HepG2 (cell line): ENCODE results near the gene JMJD8. TPM values are rescaled to one million over a fixed set of nuclear protein-coding genes. Genes with fewer than 3 reads are reported as not detected.

ENCODE experiments used
- FOXJ3 ChIP-seq: sonication (generic); formaldehyde crosslinking; IDR thresholded peaks from 2 replicates; pipeline ENCODE4 v1.4.0; 2020; ENCODE audit warnings: missing genetic modification reagents, mild to moderate bottlenecking, borderline replicate concordance
- HNRNPL ChIP-seq: fragments of 200-400 bp; formaldehyde crosslinking; IDR thresholded peaks from 2 replicates; pipeline ENCODE4 v1.6.1; 2017; ENCODE audit warnings: mild to moderate bottlenecking, low read depth, low read length
- LRRFIP1 ChIP-seq: sonication (generic); formaldehyde crosslinking; conservative IDR thresholded peaks from 2 replicates; pipeline ENCODE4 v1.4.0; 2020; ENCODE audit warnings: missing genetic modification reagents
- MLLT10 ChIP-seq: sonication (generic); formaldehyde crosslinking; IDR thresholded peaks from 2 replicates; pipeline ENCODE4 v1.4.0; 2020; ENCODE audit warnings: missing genetic modification reagents
- NFAT5 ChIP-seq: sonication (generic); formaldehyde crosslinking; IDR thresholded peaks from 2 replicates; pipeline ENCODE4 v1.4.0; 2020; ENCODE audit warnings: missing genetic modification reagents
- NR2F2 ChIP-seq: IDR thresholded peaks from 2 replicates; pipeline ENCODE4 v1.6.1; 2012; ENCODE audit warnings: low read depth, inconsistent platforms, borderline replicate concordance
- POLR2AphosphoS5 ChIP-seq: IDR thresholded peaks from 2 replicates; pipeline ENCODE4 v1.6.1; 2012; ENCODE audit warnings: low read depth, low read length
- RAD51 ChIP-seq: fragments of 450-650 bp; IDR thresholded peaks from 2 replicates; pipeline ENCODE4 v1.6.1; 2016; ENCODE audit warnings: borderline replicate concordance
- TCF7 ChIP-seq: sonication (generic); IDR thresholded peaks from 2 replicates; pipeline ENCODE4 v1.6.1; 2016; ENCODE audit warnings: antibody characterized with exemption, low read depth
- ZNF335 ChIP-seq: sonication (generic); formaldehyde crosslinking; IDR thresholded peaks from 2 replicates; pipeline ENCODE4 v1.4.0; 2020; ENCODE audit warnings: missing genetic modification reagents
- ZNF441 ChIP-seq: sonication (generic); formaldehyde crosslinking; IDR thresholded peaks from 2 replicates; pipeline ENCODE4 v1.7.0; 2021; ENCODE audit warnings: missing genetic modification reagents, borderline replicate concordance
- ZNF615 ChIP-seq: sonication (generic); formaldehyde crosslinking; IDR thresholded peaks from 2 replicates; pipeline ENCODE4 v1.5.0; 2020; ENCODE audit warnings: mild to moderate bottlenecking, missing genetic modification reagents, borderline replicate concordance
- ZNF768 ChIP-seq: sonication (generic); formaldehyde crosslinking; IDR thresholded peaks from 2 replicates; pipeline ENCODE4 v1.4.0; 2020; ENCODE audit warnings: missing genetic modification reagents
- polyA plus RNA-seq, 8 experiments: library from polyadenylated mRNA; depleted of rRNA in 3 of 8; stranded (reverse) in 7 of 8; unstranded in 1 of 8; fragments of >200 nt; fragmentation: Illumina TruSeq in 4 of 8; extraction: Trizol in 4 of 8; gene quantifications; 2 replicates each; pipeline versions ENCODE4 v1.2.1 to v1.2.3, GENCODE V29; 2011 to 2016; ENCODE audit warnings: low read depth in 4 of 8, missing spikeins in 1 of 8, mixed read lengths in 1 of 8; ENCODE audit not compliant: insufficient read depth in 1 of 8
- total RNA-seq, 5 experiments: library from RNA; depleted of rRNA; stranded (reverse); fragments of >200 nt; fragmentation: Illumina TruSeq; extraction: Trizol; gene quantifications; 2 replicates each; pipeline ENCODE4 v1.2.3, GENCODE V29; 2016; ENCODE audit warnings: low read depth in 1 of 5
- TF ChIP-seq, protein P1 (sequence below): sonication (generic); formaldehyde crosslinking; IDR thresholded peaks from 2 replicates; pipeline ENCODE4 v1.8.0; 2022; ENCODE audit warnings: mild to moderate bottlenecking, missing genetic modification reagents, moderate library complexity
- TF ChIP-seq, protein P2 (sequence below): sonication (generic); formaldehyde crosslinking; conservative IDR thresholded peaks from 2 replicates; pipeline ENCODE4 v1.4.0; 2020; ENCODE audit warnings: mild to moderate bottlenecking, missing genetic modification reagents, moderate library complexity

Gene JMJD8
- total and polyA plus RNA-seq, 2 of the 13 experiments (the other 11 are each of a cell fraction or from before 2014, with no cell fraction given) = 2.6 to 11.8 TPM

- TF ChIP-seq POLR2AphosphoS5 = peak; percentile 79
- TF ChIP-seq HNRNPL = 0 out of 2 replicates have a peak, but pooled peaks have one; percentile 36
- TF ChIP-seq MLLT10 (CRISPR knock-in tag) = no peak
- peak; percentile 39; the same call in 1 of the 2 replicates for TF ChIP-seq ZNF768
- peak; percentile 89; the same call in 1 of the 2 replicates for TF ChIP-seq ZNF615 (CRISPR knock-in tag)
- no peak for TF ChIP-seq LRRFIP1 (CRISPR knock-in tag)
- TF ChIP-seq NR2F2 = no peak
- TF ChIP-seq FOXJ3 = peak; percentile 58; the same call in 1 of the 2 replicates
- TF ChIP-seq, protein P1, sequence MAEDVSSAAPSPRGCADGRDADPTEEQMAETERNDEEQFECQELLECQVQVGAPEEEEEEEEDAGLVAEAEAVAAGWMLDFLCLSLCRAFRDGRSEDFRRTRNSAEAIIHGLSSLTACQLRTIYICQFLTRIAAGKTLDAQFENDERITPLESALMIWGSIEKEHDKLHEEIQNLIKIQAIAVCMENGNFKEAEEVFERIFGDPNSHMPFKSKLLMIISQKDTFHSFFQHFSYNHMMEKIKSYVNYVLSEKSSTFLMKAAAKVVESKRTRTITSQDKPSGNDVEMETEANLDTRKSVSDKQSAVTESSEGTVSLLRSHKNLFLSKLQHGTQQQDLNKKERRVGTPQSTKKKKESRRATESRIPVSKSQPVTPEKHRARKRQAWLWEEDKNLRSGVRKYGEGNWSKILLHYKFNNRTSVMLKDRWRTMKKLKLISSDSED = no peak
- TF ChIP-seq ZNF441 (CRISPR knock-in tag) = peak; percentile 59
- no peak for TF ChIP-seq TCF7
- TF ChIP-seq RAD51 = no peak
- TF ChIP-seq, protein P2, sequence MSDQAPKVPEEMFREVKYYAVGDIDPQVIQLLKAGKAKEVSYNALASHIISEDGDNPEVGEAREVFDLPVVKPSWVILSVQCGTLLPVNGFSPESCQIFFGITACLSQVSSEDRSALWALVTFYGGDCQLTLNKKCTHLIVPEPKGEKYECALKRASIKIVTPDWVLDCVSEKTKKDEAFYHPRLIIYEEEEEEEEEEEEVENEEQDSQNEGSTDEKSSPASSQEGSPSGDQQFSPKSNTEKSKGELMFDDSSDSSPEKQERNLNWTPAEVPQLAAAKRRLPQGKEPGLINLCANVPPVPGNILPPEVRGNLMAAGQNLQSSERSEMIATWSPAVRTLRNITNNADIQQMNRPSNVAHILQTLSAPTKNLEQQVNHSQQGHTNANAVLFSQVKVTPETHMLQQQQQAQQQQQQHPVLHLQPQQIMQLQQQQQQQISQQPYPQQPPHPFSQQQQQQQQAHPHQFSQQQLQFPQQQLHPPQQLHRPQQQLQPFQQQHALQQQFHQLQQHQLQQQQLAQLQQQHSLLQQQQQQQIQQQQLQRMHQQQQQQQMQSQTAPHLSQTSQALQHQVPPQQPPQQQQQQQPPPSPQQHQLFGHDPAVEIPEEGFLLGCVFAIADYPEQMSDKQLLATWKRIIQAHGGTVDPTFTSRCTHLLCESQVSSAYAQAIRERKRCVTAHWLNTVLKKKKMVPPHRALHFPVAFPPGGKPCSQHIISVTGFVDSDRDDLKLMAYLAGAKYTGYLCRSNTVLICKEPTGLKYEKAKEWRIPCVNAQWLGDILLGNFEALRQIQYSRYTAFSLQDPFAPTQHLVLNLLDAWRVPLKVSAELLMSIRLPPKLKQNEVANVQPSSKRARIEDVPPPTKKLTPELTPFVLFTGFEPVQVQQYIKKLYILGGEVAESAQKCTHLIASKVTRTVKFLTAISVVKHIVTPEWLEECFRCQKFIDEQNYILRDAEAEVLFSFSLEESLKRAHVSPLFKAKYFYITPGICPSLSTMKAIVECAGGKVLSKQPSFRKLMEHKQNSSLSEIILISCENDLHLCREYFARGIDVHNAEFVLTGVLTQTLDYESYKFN (CRISPR knock-in tag) = no peak; the same call in 1 of the 2 replicates
- no peak for TF ChIP-seq NFAT5 (CRISPR knock-in tag)
- TF ChIP-seq ZNF335 = peak; percentile 67
Observed at GRCh38 chr16:636206-637080, 47.7 kb downstream of the JMJD8 start, which contains the start of gene METTL26 (continued).
